GM21381 (cell line): Measurements from ENCODE around the gene FHIT.

ENCODE experiments used
- ATAC-seq: cut with Tn5 transposase; IDR thresholded peaks from one replicate; pipeline ENCODE4 v1.9.1; 2021; ENCODE audit warnings: mild to moderate bottlenecking, moderate library complexity; ENCODE audit not compliant: unreplicated experiment

Gene FHIT

GRCh38 chr3:59798372-59799086, 1452.7 kb downstream of the FHIT start:
- no peak for ATAC-seq

DNA sequence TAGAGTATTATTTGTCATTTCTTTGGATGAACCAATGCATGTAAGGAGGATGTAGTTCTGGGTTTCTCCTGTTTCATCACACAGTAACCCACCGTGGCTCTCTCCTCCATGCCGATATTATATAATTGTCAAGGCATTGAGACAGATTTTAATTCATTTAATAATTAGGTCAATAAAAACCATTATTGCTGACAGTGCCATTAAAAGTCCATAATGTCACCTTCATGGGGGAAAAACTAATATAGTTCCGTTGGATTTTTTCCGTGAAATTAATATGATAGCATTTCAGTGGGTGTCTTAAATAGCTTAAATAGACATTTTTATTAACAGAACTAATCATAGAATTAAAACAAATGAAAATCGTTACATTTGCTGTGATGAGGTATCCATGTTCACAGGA, 1453.7 kb downstream of the FHIT start:
- no peak for ATAC-seq

DNA sequence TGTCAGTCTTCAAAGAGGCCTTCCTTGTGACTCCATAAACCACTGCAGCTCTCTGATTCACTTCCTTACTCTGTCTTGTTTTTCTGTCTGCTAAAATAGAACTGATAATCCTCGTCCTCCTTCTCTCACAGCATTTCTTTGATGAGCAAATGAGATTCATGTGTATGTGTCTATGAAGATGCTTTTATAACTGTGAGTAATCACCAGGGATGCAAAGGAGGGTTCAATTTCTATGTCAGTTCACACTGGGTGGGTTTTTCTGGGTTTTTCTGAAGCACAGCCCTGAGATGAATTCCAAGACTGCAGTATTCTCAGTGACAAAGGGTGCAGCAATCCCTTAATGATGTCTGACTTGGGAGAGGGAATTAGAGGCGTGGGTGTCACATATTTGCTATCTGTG, 1454.8 kb downstream of the FHIT start:
- ATAC-seq = no peak

DNA sequence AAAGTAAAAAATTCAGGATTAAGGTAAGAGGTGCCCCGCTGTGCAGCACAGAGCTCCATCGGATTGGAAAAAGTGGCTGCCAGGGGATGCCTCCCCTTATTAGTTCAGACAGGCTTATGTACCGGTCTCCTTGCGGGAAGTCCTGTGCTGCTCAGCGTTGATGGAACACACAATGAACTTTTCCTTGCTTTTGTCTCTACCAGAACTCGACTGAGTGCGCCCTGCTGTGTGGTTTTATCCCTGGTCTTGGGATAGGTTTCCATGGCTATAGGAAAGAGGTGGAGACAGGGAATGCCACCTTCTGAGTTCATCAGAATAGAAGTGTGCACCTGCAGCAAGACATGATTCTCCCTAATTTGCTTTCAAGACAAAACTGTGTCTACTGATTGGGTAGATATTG, 1455.5 kb downstream of the FHIT start:
- no peak for ATAC-seq

- ATAC-seq = no peak
Observed at GRCh38 chr3:59793976-59794375, 1457.3 kb downstream of the FHIT start.

DNA sequence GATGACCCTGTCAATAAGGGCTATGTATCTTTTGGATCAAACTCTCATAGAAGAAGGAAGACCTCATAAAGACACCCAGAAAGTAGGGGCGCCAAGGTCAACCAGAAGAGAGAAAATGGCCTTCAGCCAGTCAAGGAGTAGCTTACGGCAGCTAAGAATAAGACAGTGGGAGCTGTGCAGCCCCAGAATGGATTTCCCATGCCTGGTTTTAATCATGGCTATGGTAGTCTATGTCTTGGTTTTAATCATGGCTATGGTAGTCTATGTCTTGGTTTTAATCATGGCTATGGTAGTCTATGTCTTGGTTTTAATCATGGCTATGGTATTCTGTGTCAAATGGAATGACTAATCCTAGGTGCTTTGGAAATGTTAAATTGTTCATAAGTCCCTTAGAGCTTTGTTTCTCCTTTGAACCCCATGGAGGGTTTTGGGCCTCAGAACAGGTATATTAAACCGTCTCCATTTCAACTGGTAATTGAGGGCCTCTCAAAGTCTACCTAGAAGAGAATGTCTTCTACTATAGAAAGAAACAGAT, 1459.4 kb downstream of the FHIT start:
- no peak for ATAC-seq

GRCh38 chr3:59790241-59790640, 1461.0 kb downstream of the FHIT start:
- ATAC-seq = no peak

- no peak for ATAC-seq
Observed at GRCh38 chr3:59788801-59789200, 1462.5 kb downstream of the FHIT start.

DNA sequence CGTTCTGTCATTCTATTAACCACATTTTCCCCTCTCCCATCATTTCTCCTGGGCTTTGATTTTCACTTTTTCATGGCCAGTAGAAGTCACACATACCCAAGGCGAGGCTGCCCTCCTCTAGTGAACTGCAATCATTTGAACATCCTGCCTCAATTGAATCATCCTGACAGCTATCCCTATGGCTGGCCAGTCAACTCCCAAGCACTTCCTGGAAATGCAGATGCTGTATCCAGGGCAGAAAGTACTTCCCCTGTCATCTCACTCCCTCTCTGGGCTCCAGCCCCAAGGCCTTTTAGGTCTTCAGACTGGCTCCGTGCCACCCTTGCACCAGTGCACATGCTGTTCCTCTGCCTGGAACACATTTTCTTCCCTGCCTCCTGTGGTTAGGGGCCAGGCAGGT, 1463.1 kb downstream of the FHIT start:
- no peak for ATAC-seq

- ATAC-seq = no peak
Observed at GRCh38 chr3:59786374-59786773, 1464.9 kb downstream of the FHIT start.

DNA sequence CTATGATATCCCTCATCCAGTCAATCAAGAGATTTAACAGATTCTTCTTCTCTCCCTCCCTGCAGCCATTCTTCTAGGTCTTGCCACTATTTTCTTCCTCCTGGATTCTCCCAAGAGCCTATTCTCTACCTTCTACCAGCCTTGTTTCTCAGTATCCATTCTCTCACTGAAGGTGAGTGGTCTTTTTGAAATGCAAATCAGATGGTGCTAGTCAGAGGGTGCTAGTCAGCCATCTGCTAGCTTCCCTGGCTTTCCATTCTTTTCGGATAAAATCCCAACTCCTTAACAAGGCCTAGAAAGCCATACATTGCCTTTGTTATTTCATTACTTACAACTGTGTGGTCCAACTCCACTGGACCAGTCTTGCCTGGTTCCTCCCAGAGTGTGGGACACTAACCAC, 1467.1 kb downstream of the FHIT start:
- ATAC-seq = no peak

GRCh38 chr3:59783468-59783988, 1467.7 kb downstream of the FHIT start:
- no peak for ATAC-seq

GRCh38 chr3:59782664-59783063, 1468.6 kb downstream of the FHIT start:
- ATAC-seq = no peak

GRCh38 chr3:59780209-59780608, 1471.0 kb downstream of the FHIT start:
- ATAC-seq = no peak

DNA sequence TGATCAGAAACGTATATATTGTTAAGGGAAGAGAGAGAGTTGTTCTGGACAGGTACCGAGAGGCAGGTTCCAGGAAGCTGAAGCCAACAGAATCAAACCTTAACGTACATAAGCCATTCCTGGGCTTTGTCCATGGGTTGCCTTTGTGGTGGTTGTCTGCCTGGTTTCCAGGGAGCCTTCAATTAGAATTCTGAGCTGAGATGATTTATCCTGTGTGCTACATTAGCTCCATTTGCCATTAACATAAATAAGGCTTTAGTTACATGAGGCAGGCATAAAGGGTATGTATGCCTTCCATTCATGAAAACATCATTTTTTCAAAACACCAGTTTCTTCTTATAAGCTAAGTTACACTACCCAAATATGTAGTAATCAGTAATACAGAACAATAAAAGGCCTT, 1472.0 kb downstream of the FHIT start:
- ATAC-seq = no peak

- peak; percentile 63 for ATAC-seq
Observed at GRCh38 chr3:59777667-59778077, 1473.6 kb downstream of the FHIT start.

GRCh38 chr3:59777066-59777465, 1474.2 kb downstream of the FHIT start:
- ATAC-seq = no peak

DNA sequence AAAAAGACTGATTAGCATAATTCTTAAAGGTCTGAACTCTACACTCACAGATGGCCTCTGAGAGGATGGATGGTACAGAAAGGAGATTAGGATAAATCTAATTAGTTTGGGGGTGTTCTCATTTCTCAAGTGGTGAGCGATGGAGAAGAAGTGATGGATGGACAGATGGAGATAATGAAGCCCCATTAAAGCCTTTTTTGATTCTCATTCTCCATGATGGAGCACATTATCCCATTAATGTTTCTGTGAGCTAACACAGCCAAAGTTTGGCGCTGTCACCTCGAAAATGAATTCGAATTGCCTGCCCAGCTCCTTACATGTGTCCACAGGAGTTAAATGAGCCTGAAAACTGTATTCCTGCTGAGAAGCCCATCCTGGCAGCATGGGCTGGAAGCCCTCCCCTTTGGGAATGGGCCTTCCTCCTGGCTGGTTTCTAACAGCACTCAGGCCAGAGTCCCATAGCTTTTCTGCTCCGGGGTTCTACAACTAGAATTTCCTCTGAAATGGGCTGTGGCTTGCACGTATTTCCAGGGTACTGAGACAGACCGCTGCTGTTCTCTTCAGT, 1475.4 kb downstream of the FHIT start:
- ATAC-seq = no peak

- ATAC-seq = no peak
Observed at GRCh38 chr3:59775106-59775505, 1476.1 kb downstream of the FHIT start.

- ATAC-seq = no peak
Observed at GRCh38 chr3:59774634-59775033, 1476.6 kb downstream of the FHIT start.

- ATAC-seq = no peak
Observed at GRCh38 chr3:59774000-59774399, 1477.3 kb downstream of the FHIT start.
